AG09309 (cell line): ENCODE measurements around the gene MANBA.

Source experiments
- DNase-seq: peaks from one replicate; pipeline ENCODE4 v3.0.0-alpha.2; 2010; ENCODE audit warnings: low read depth
- H3K4me3 ChIP-seq: 2 replicates; pipeline ENCODE4 v1.5.1; 2011; ENCODE audit warnings: mild to moderate bottlenecking, low read depth, low read length, moderate library complexity; ENCODE audit not compliant: control insufficient read depth
- CTCF ChIP-seq: IDR thresholded peaks from 2 replicates; pipeline ENCODE4 v1.5.1; 2011; ENCODE audit warnings: mild to moderate bottlenecking, low read depth, low read length, inconsistent platforms; ENCODE audit not compliant: insufficient read depth, control insufficient read depth; ENCODE audit errors: missing control alignments

Gene MANBA

GRCh38 chr4:102599455-102599854 lies 161.3 kb downstream of the MANBA start:
- no peak overlapping the region for H3K4me3 ChIP-seq
- no peak for DNase-seq
- TF ChIP-seq CTCF, result no peak

GRCh38 chr4:102598762-102599374 lies 161.9 kb downstream of the MANBA start:
- TF ChIP-seq CTCF, result no peak
- H3K4me3 ChIP-seq, result no peak overlapping the region
- DNase-seq, result no peak

- no peak overlapping the region for H3K4me3 ChIP-seq
- no peak for DNase-seq
- no peak for TF ChIP-seq CTCF
These were observed 162.5 kb downstream of the MANBA start for GRCh38 chr4:102598086-102598761.

GRCh38 chr4:102596532-102596931 lies 164.2 kb downstream of the MANBA start:
- DNase-seq, result no peak
- H3K4me3 ChIP-seq, result no peak overlapping the region
- no peak for TF ChIP-seq CTCF

- no peak for TF ChIP-seq CTCF
- no peak overlapping the region for H3K4me3 ChIP-seq
- no peak for DNase-seq
These were observed 166.8 kb downstream of the MANBA start for GRCh38 chr4:102594000-102594399.

- DNase-seq, result no peak
- TF ChIP-seq CTCF, result no peak
- H3K4me3 ChIP-seq, result no peak overlapping the region
These were observed 167.6 kb downstream of the MANBA start for GRCh38 chr4:102593147-102593546.

- no peak overlapping the region for H3K4me3 ChIP-seq
- no peak for DNase-seq
- no peak for TF ChIP-seq CTCF
These were observed 168.5 kb downstream of the MANBA start for GRCh38 chr4:102592256-102592655.
